SK-N-SH treated with all-trans-retinoic acid at 6 μM for 48 hours (cell line): ENCODE results near the gene CHCHD6.

Source experiments
- ATAC-seq: fragments of 200-7000 bp; cut with Tn5 transposase; 3 replicates; pipeline ENCODE4 v1.9.1; 2020; ENCODE audit warnings: mild to moderate bottlenecking, moderate library complexity
- ARNTL ChIP-seq: fragments of 450-650 bp; formaldehyde crosslinking; IDR thresholded peaks from 2 replicates; pipeline ENCODE4 v1.5.0; 2020; ENCODE audit warnings: low read depth, mild to moderate bottlenecking, moderate library complexity, borderline replicate concordance
- CREB5 ChIP-seq: fragments of 250-450 bp; sonication (Bioruptor Pico); IDR thresholded peaks from 2 replicates; pipeline ENCODE4 v1.5.1; 2020; ENCODE audit warnings: low read depth, mild to moderate bottlenecking, moderate library complexity
- CSDC2 ChIP-seq: fragments of 250-450 bp; sonication (Bioruptor Pico); IDR thresholded peaks from 2 replicates; pipeline ENCODE4 v1.5.0; 2020; ENCODE audit warnings: mild to moderate bottlenecking, moderate library complexity
- CSRNP3 ChIP-seq: fragments of 250-450 bp; sonication (Bioruptor Pico); IDR thresholded peaks from 2 replicates; pipeline ENCODE4 v1.5.1; 2021; ENCODE audit warnings: mild to moderate bottlenecking, moderate library complexity
- ESRRG ChIP-seq: fragments of 250-450 bp; sonication (Bioruptor Pico); IDR thresholded peaks from 2 replicates; pipeline ENCODE4 v1.6.1; 2021; ENCODE audit warnings: mild to moderate bottlenecking
- GLIS3 ChIP-seq: fragments of 250-450 bp; sonication (Bioruptor Pico); IDR thresholded peaks from 2 replicates; pipeline ENCODE4 v1.5.0; 2020; ENCODE audit warnings: mild to moderate bottlenecking, moderate library complexity
- ISL1 ChIP-seq: fragments of 250-450 bp; sonication (Bioruptor Pico); IDR thresholded peaks from 2 replicates; pipeline ENCODE4 v2.1.2; 2022; ENCODE audit warnings: mild to moderate bottlenecking, moderate library complexity
- OSR1 ChIP-seq: fragments of 250-450 bp; sonication (Bioruptor Pico); IDR thresholded peaks from 2 replicates; pipeline ENCODE4 v1.8.0; 2022; ENCODE audit warnings: moderate library complexity, mild to moderate bottlenecking, inconsistent platforms
- PATZ1 ChIP-seq: fragments of 250-450 bp; sonication (Bioruptor Pico); IDR thresholded peaks from 2 replicates; pipeline ENCODE4 v1.8.0; 2020; ENCODE audit warnings: mild to moderate bottlenecking, moderate library complexity, borderline replicate concordance
- POU6F1 ChIP-seq: fragments of 250-450 bp; sonication (Bioruptor Pico); IDR thresholded peaks from 2 replicates; pipeline ENCODE4 v1.8.0; 2021; ENCODE audit warnings: low read depth, mild to moderate bottlenecking, moderate library complexity, borderline replicate concordance
- PPARA ChIP-seq: fragments of 250-450 bp; sonication (Bioruptor Pico); IDR thresholded peaks from 2 replicates; pipeline ENCODE4 v1.5.0; 2020; ENCODE audit warnings: mild to moderate bottlenecking, borderline replicate concordance
- SNAI2 ChIP-seq: fragments of 250-450 bp; sonication (Bioruptor Pico); IDR thresholded peaks from 2 replicates; pipeline ENCODE4 v1.5.0; 2020; ENCODE audit warnings: mild to moderate bottlenecking, moderate library complexity
- TCF4 ChIP-seq: fragments of 250-450 bp; sonication (Bioruptor Pico); IDR thresholded peaks from 2 replicates; pipeline ENCODE4 v1.8.0; 2021; ENCODE audit warnings: mild to moderate bottlenecking, moderate library complexity, borderline replicate concordance
- TOX ChIP-seq: fragments of 250-450 bp; sonication (Bioruptor Pico); IDR thresholded peaks from 2 replicates; pipeline ENCODE4 v1.8.0; 2021; ENCODE audit warnings: mild to moderate bottlenecking, moderate library complexity, borderline replicate concordance
- TSHZ2 ChIP-seq: fragments of 250-450 bp; sonication (Bioruptor Pico); IDR thresholded peaks from 2 replicates; pipeline ENCODE4 v1.5.0; 2020; ENCODE audit warnings: mild to moderate bottlenecking, moderate library complexity
- ZFP30 ChIP-seq: fragments of 450-650 bp; formaldehyde crosslinking; IDR thresholded peaks from 2 replicates; pipeline ENCODE4 v1.5.0; 2022; ENCODE audit warnings: mild to moderate bottlenecking, moderate library complexity
- ZNF565 ChIP-seq: fragments of 450-650 bp; formaldehyde crosslinking; conservative IDR thresholded peaks from 2 replicates; pipeline ENCODE4 v1.5.0; 2020; ENCODE audit warnings: low read depth, mild to moderate bottlenecking, moderate library complexity
- ZNF70 ChIP-seq: fragments of 450-650 bp; formaldehyde crosslinking; IDR thresholded peaks from 2 replicates; pipeline ENCODE4 v1.5.0; 2020; ENCODE audit warnings: mild to moderate bottlenecking, moderate library complexity

Gene CHCHD6

GRCh38 chr3:126743781-126744180 is 39.7 kb downstream of the CHCHD6 start:
- ATAC-seq = no peak
- TF ChIP-seq TCF4 (CRISPR knock-in tag) = no peak
- TF ChIP-seq PPARA (CRISPR knock-in tag) = no peak
- no peak for TF ChIP-seq GLIS3 (CRISPR knock-in tag)
- no peak for TF ChIP-seq ZFP30 (CRISPR knock-in tag)
- no peak for TF ChIP-seq SNAI2 (CRISPR knock-in tag)
- TF ChIP-seq CSRNP3 (CRISPR knock-in tag) = no peak
- TF ChIP-seq ZNF70 = no peak
- no peak for TF ChIP-seq ZNF565 (CRISPR knock-in tag)
- TF ChIP-seq OSR1 = no peak

GRCh38 chr3:126745760-126746394 is 41.8 kb downstream of the CHCHD6 start:
- peak; percentile 31 for ATAC-seq
- TF ChIP-seq TOX (CRISPR knock-in tag) (no peak), TSHZ2 (no peak), ZNF565 (CRISPR knock-in tag) (no peak), CREB5 (CRISPR knock-in tag) (no peak)

GRCh38 chr3:126746395-126747177 is 42.5 kb downstream of the CHCHD6 start:
- TF ChIP-seq ARNTL (CRISPR knock-in tag) (no peak), ESRRG (no peak), GLIS3 (CRISPR knock-in tag) (no peak), TOX (CRISPR knock-in tag) (no peak), SNAI2 (CRISPR knock-in tag) (no peak), CSDC2 (CRISPR knock-in tag) (no peak), POU6F1 (CRISPR knock-in tag) (no peak), ISL1 (CRISPR knock-in tag) (no peak), PATZ1 (CRISPR knock-in tag) (no peak), PPARA (CRISPR knock-in tag) (no peak)
- ATAC-seq = peak; percentile 86
